SU-DHL-6 (cell line): ENCODE data around the gene CPVL.

Source experiments
- H2AFZ ChIP-seq: fragments of 200-600 bp; sonication (generic); 2 replicates; pipeline ENCODE4 v1.6.1; 2014; ENCODE audit warnings: low read depth, mild to moderate bottlenecking, moderate library complexity, mixed read lengths, antibody characterized with exemption, low read length; ENCODE audit not compliant: severe bottlenecking
- H3F3A ChIP-seq: fragments of 200-600 bp; shearing (Covaris generic); 2 replicates; pipeline ENCODE4 v1.6.0; 2016; ENCODE audit warnings: antibody characterized with exemption, mild to moderate bottlenecking; ENCODE audit not compliant: insufficient read depth
- H3K27ac ChIP-seq: fragments of 200-600 bp; sonication (generic); 2 replicates; pipeline ENCODE4 v1.5.1; 2016; ENCODE audit warnings: low read depth, mild to moderate bottlenecking, low read length, moderate library complexity, mixed read lengths
- H3K27me3 ChIP-seq: fragments of 200-600 bp; sonication (generic), shearing (Covaris generic); 2 replicates; pipeline ENCODE4 v1.6.0; 2014; ENCODE audit warnings: mild to moderate bottlenecking, low read length
- H3K36me3 ChIP-seq: fragments of 200-600 bp; sonication (generic); 2 replicates; pipeline ENCODE4 v1.6.1; 2014; ENCODE audit warnings: mild to moderate bottlenecking, low read length, mixed read lengths
- H3K4me2 ChIP-seq: fragments of 300-600, 200-600 bp; shearing (Covaris generic), sonication (generic); 2 replicates; pipeline ENCODE4 v1.6.0; 2014; ENCODE audit warnings: low read length, low read depth, mild to moderate bottlenecking; ENCODE audit not compliant: poor library complexity, severe bottlenecking
- H3K4me3 ChIP-seq: fragments of 200-600 bp; sonication (generic); 2 replicates; pipeline ENCODE4 v1.5.1; 2014; ENCODE audit warnings: antibody characterized with exemption, low read length, mild to moderate bottlenecking, mixed read lengths; ENCODE audit not compliant: insufficient read depth, poor library complexity, severe bottlenecking
- H3K79me2 ChIP-seq: fragments of 200-600 bp; sonication (generic); 2 replicates; pipeline ENCODE4 v1.6.1; 2014; ENCODE audit warnings: mild to moderate bottlenecking, low read length, moderate library complexity; ENCODE audit not compliant: insufficient read depth
- H3K9ac ChIP-seq: fragments of 200-600 bp; sonication (generic); 2 replicates; pipeline ENCODE4 v1.7.0; 2014; ENCODE audit warnings: mild to moderate bottlenecking, low read length
- H3K9me2 ChIP-seq: fragments of 200-600 bp; sonication (generic); replicated peaks from 2 replicates; pipeline ENCODE4 v1.6.1; 2014; ENCODE audit warnings: low read length; ENCODE audit not compliant: insufficient read depth
- H3K9me3 ChIP-seq: fragments of 200-600 bp; sonication (generic); 2 replicates; pipeline ENCODE4 v1.6.1; 2014; ENCODE audit warnings: low read length, mixed read lengths; ENCODE audit not compliant: insufficient read depth
- H4K20me1 ChIP-seq: fragments of 200-600 bp; sonication (generic); 2 replicates; pipeline ENCODE4 v1.6.1; 2014; ENCODE audit warnings: low read depth, mild to moderate bottlenecking, antibody characterized with exemption, low read length, moderate library complexity, mixed read lengths
- CTCF ChIP-seq: fragments of 200-600 bp; sonication (generic); IDR thresholded peaks from one replicate; pipeline ENCODE4 v1.5.1; 2017; ENCODE audit warnings: antibody characterized with exemption, mild to moderate bottlenecking, low read length, moderate library complexity; ENCODE audit not compliant: insufficient read depth, poor library complexity, severe bottlenecking
- EZH2phosphoT487 ChIP-seq: fragments of 200-600 bp; sonication (generic), shearing (Covaris generic); conservative IDR thresholded peaks from 2 replicates; pipeline ENCODE4 v1.6.1; 2018; ENCODE audit warnings: mild to moderate bottlenecking, antibody characterized with exemption, low read length, moderate library complexity, mixed read lengths

Gene CPVL

GRCh38 chr7:29046978-29047377 is 99.4 kb downstream of the CPVL start:
- no peaks in the 10 kb centered on the region for H3K36me3 ChIP-seq
- H3K4me3 ChIP-seq = no peak overlapping the region
- no peaks in the 10 kb centered on the region for H3F3A ChIP-seq
- H3K9me2 ChIP-seq = no peaks in the 10 kb centered on the region
- no peaks in the 10 kb centered on the region for H3K79me2 ChIP-seq
- H3K4me2 ChIP-seq = no peak overlapping the region
- H3K27ac ChIP-seq = no peak overlapping the region
- H2AFZ ChIP-seq = no peak overlapping the region
- no peaks in the 10 kb centered on the region for H3K27me3 ChIP-seq
- no peaks in the 10 kb centered on the region for H4K20me1 ChIP-seq
- H3K9me3 ChIP-seq = no peaks in the 10 kb centered on the region
- TF ChIP-seq CTCF = no peak
- no peak for TF ChIP-seq EZH2phosphoT487
- H3K9ac ChIP-seq = no peak overlapping the region

GRCh38 chr7:29045258-29046086 is 100.9 kb downstream of the CPVL start:
- Histone ChIP-seq H4K20me1 (no peaks in the 10 kb centered on the region), H3K4me2 (no peak overlapping the region), H3K27me3 (no peaks in the 10 kb centered on the region), H3F3A (no peaks in the 10 kb centered on the region), H3K79me2 (no peaks in the 10 kb centered on the region), H3K4me3 (no peak overlapping the region), H3K9me2 (no peaks in the 10 kb centered on the region), H3K9ac (no peak overlapping the region), H3K9me3 (no peaks in the 10 kb centered on the region), H3K36me3 (no peaks in the 10 kb centered on the region), H3K27ac (no peak overlapping the region), H2AFZ (no peak overlapping the region)
- no peak for TF ChIP-seq EZH2phosphoT487
- TF ChIP-seq CTCF = no peak

GRCh38 chr7:29044554-29044953 is 101.8 kb downstream of the CPVL start:
- Histone ChIP-seq H3K27ac (no peak overlapping the region), H3K9me3 (no peaks in the 10 kb centered on the region), H4K20me1 (no peaks in the 10 kb centered on the region), H3K4me2 (no peak overlapping the region), H3F3A (no peaks in the 10 kb centered on the region), H2AFZ (no peak overlapping the region), H3K79me2 (no peaks in the 10 kb centered on the region), H3K9ac (no peak overlapping the region), H3K4me3 (no peak overlapping the region), H3K9me2 (no peaks in the 10 kb centered on the region), H3K27me3 (no peaks in the 10 kb centered on the region), H3K36me3 (no peaks in the 10 kb centered on the region)
- TF ChIP-seq CTCF (no peak), EZH2phosphoT487 (no peak)
